ENCODE results near the gene CTCF. TPM values are rescaled to one million over a fixed set of nuclear protein-coding genes. Genes with fewer than 3 reads are reported as not detected.

The CTCF gene
- total RNA-seq, 1 donor from 2014 or later: 43.2 TPM

- no peak overlapping the region for H3K4me3 ChIP-seq
- H3K27ac ChIP-seq: no peak overlapping the region
- intact Hi-C loops (cut with DNase I): no loop called here
- peaks cover 0 to 64% of the 10 kb centered on the region in 2 donors for H3K36me3 ChIP-seq
- TF ChIP-seq POLR2AphosphoS5 (IDR thresholded peaks at IDR 0.05; ENCODE audit: insufficient read depth in 1 of 2, low read depth in 1 of 2) (no peak), POLR2A (IDR thresholded peaks at IDR 0.05) (no peak)
- TF ChIP-seq, protein P1, sequence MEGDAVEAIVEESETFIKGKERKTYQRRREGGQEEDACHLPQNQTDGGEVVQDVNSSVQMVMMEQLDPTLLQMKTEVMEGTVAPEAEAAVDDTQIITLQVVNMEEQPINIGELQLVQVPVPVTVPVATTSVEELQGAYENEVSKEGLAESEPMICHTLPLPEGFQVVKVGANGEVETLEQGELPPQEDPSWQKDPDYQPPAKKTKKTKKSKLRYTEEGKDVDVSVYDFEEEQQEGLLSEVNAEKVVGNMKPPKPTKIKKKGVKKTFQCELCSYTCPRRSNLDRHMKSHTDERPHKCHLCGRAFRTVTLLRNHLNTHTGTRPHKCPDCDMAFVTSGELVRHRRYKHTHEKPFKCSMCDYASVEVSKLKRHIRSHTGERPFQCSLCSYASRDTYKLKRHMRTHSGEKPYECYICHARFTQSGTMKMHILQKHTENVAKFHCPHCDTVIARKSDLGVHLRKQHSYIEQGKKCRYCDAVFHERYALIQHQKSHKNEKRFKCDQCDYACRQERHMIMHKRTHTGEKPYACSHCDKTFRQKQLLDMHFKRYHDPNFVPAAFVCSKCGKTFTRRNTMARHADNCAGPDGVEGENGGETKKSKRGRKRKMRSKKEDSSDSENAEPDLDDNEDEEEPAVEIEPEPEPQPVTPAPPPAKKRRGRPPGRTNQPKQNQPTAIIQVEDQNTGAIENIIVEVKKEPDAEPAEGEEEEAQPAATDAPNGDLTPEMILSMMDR (IDR thresholded peaks at IDR 0.05): no peak
- no peaks in the 10 kb centered on the region for H3K4me1 ChIP-seq
- H3K27me3 ChIP-seq: no peaks in the 10 kb centered on the region
- no peaks in the 10 kb centered on the region for H3K9me3 ChIP-seq
- DNase-seq (ENCODE audit: extremely low spot score in 2 of 2): no peak
These were observed 74.4 kb downstream of the CTCF start for GRCh38 chr16:67636713-67637112.

DNA sequence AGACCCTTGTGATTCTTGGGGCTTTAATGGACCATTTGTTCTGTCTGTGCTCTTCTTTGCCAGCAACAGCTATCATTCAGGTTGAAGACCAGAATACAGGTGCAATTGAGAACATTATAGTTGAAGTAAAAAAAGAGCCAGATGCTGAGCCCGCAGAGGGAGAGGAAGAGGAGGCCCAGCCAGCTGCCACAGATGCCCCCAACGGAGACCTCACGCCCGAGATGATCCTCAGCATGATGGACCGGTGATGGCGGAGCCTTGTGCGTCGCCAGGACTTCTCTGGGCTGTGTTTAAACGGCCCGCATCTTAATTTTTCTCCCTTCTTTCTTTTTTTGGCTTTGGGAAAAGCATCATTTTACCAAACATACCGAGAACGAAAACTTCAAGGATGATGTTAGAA lies 75.3 kb downstream of the CTCF start:
- no peak for TF ChIP-seq POLR2A (IDR thresholded peaks at IDR 0.05)
- TF ChIP-seq, protein P1 (IDR thresholded peaks at IDR 0.05): no peak
- no peak for TF ChIP-seq POLR2AphosphoS5 (IDR thresholded peaks at IDR 0.05; ENCODE audit: insufficient read depth in 1 of 2, low read depth in 1 of 2)
- Histone ChIP-seq H3K9me3 (no peaks in the 10 kb centered on the region), H3K36me3 (peaks cover 0 to 60% of the 10 kb centered on the region in 2 donors), H3K4me3 (no peak overlapping the region), H3K27ac (no peak overlapping the region), H3K27me3 (no peaks in the 10 kb centered on the region), H3K4me1 (peaks cover 7% of the 10 kb centered on the region)
- no peak for DNase-seq (ENCODE audit: extremely low spot score in 2 of 2)
- intact Hi-C loops (cut with DNase I): no loop called here

GRCh38 chr16:67641779-67642708 lies 79.7 kb downstream of the CTCF start:
- no peak for DNase-seq (ENCODE audit: extremely low spot score in 2 of 2)
- Histone ChIP-seq H3K36me3 (peaks cover 0 to 27% of the 10 kb centered on the region in 2 donors), H3K9me3 (no peaks in the 10 kb centered on the region), H3K27ac (no peak overlapping the region), H3K27me3 (peaks cover 5% of the 10 kb centered on the region), H3K4me1 (peaks cover 23% of the 10 kb centered on the region), H3K4me3 (no peak overlapping the region)
- TF ChIP-seq POLR2A (IDR thresholded peaks at IDR 0.05) (no peak), POLR2AphosphoS5 (IDR thresholded peaks at IDR 0.05; ENCODE audit: insufficient read depth in 1 of 2, low read depth in 1 of 2) (no peak)
- TF ChIP-seq, protein P1 (IDR thresholded peaks at IDR 0.05): no peak
- intact Hi-C loops (cut with DNase I): no loop called here

DNA sequence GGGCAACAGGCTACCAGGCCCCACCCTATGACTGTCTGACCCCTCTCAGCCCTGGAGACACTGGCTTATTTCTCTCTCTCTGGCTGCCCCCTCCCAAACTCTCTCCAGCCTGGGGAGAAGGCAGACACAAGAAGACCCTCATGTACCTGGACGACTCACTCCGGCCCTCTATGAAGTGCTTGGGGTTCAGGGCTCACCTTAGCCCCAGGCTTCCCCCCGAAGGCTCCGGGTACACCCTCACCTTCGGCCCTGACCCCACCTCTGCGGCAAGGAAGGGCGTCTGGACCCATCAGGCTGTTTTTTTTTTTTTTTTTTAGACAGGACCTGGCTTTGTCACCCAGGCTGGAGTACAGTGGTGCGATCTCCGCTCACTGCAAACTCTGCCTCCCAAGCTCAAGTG lies 81.7 kb downstream of the CTCF start:
- intact Hi-C loops (cut with DNase I): no loop called here
- TF ChIP-seq POLR2A (IDR thresholded peaks at IDR 0.05) (no peak), POLR2AphosphoS5 (IDR thresholded peaks at IDR 0.05; ENCODE audit: insufficient read depth in 1 of 2, low read depth in 1 of 2) (no peak)
- TF ChIP-seq, protein P1 (IDR thresholded peaks at IDR 0.05): no peak
- no peak overlapping the region for H3K27ac ChIP-seq
- no peaks in the 10 kb centered on the region for H3K9me3 ChIP-seq
- no peak overlapping the region for H3K4me3 ChIP-seq
- H3K4me1 ChIP-seq: peaks cover 31% of the 10 kb centered on the region
- no peak for DNase-seq (ENCODE audit: extremely low spot score in 2 of 2)
- peaks cover 0 to 7% of the 10 kb centered on the region in 2 donors for H3K36me3 ChIP-seq
- H3K27me3 ChIP-seq: peaks cover 5% of the 10 kb centered on the region
